Adrenal gland (tissue), 5 donors: ENCODE measurements around the gene SLC44A5.

ENCODE experiments used
- POLR2A ChIP-seq, 2 donors: fragments of 450-650 bp; IDR thresholded peaks; one replicate each; pipeline ENCODE4 v1.6.1; 2017; ENCODE audit warnings: antibody characterized with exemption in 2 of 2, mild to moderate bottlenecking in 2 of 2, moderate library complexity in 1 of 2
- TF ChIP-seq, protein P1 (sequence below), 6 experiments: fragments of 450-650 bp in 4 of 6; fragments of 200-600 bp in 2 of 6; sonication (generic) in 1 of 6; IDR thresholded peaks; 1 replicate in 5 of 6; 2 replicates in 1 of 6; pipeline versions ENCODE4 v1.5.1 to v1.8.0; 2016 to 2021; ENCODE audit warnings: antibody characterized with exemption in 6 of 6, mild to moderate bottlenecking in 2 of 6, moderate library complexity in 1 of 6
- donor health status: DM: no; HTN: no; CAD: no.

DNA sequence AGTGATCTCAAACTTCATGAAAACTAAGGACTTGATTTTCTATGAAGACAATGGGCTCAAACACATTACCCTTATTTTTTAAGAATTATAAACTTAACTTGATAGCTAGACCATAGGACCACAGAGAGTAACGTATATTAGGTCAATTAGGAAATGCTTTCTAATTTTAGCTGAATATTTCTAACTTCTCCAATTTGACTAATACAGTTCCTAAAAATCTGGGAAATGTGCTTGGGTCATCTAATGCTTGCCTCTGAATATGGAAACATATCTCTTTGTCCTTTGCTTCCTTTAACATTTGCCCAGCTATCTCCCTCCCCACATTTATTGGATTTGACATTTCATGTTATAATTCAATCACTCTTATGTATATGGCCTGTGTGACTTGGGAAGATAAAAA, 335.3 kb downstream of the SLC44A5 start:
- TF ChIP-seq, protein P1, sequence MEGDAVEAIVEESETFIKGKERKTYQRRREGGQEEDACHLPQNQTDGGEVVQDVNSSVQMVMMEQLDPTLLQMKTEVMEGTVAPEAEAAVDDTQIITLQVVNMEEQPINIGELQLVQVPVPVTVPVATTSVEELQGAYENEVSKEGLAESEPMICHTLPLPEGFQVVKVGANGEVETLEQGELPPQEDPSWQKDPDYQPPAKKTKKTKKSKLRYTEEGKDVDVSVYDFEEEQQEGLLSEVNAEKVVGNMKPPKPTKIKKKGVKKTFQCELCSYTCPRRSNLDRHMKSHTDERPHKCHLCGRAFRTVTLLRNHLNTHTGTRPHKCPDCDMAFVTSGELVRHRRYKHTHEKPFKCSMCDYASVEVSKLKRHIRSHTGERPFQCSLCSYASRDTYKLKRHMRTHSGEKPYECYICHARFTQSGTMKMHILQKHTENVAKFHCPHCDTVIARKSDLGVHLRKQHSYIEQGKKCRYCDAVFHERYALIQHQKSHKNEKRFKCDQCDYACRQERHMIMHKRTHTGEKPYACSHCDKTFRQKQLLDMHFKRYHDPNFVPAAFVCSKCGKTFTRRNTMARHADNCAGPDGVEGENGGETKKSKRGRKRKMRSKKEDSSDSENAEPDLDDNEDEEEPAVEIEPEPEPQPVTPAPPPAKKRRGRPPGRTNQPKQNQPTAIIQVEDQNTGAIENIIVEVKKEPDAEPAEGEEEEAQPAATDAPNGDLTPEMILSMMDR (IDR thresholded peaks at IDR 0.05) = no peak
- no peak for TF ChIP-seq POLR2A (IDR thresholded peaks at IDR 0.05)
